HPDE6-E6E7 (cell line): ENCODE data around the gene UBE2D4.
"Not testable (repeated sequence)": the region's sequence is repeated elsewhere in the genome, so short reads cannot be mapped to it uniquely, and the experiment has no call there.

Experiments used
- DNase-seq: peaks from one replicate; pipeline ENCODE4 v3.0.0; 2011; ENCODE audit warnings: missing footprints; ENCODE audit errors: extremely low spot score

UBE2D4 gene

GRCh38 chr7:43968172-43969040, 42.2 kb downstream of the UBE2D4 start:
- DNase-seq: not testable (repeated sequence)

- not testable (repeated sequence) for DNase-seq
Measured at GRCh38 chr7:43969586-43969985, 43.4 kb downstream of the UBE2D4 start.

DNA sequence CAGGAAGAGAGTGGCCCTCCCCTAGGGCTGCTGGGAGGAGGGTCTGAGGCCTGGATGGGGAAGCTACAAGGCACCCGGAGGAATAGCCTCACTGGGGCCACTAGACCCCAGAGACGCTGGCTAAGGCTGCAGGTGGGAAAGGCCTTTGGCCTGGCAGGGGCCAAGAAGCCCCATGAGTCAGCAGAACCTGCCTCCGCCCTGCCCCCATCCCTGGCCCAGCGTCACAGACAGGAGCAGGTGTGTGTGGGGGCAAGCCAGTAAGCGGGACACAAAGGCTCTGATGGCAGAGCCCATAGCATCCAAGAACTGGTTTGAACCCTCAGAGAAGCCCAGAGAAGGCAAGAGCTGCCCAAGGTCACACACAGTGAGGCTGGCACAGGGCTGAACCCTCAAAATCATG, 44.5 kb downstream of the UBE2D4 start:
- DNase-seq: not testable (repeated sequence)

DNA sequence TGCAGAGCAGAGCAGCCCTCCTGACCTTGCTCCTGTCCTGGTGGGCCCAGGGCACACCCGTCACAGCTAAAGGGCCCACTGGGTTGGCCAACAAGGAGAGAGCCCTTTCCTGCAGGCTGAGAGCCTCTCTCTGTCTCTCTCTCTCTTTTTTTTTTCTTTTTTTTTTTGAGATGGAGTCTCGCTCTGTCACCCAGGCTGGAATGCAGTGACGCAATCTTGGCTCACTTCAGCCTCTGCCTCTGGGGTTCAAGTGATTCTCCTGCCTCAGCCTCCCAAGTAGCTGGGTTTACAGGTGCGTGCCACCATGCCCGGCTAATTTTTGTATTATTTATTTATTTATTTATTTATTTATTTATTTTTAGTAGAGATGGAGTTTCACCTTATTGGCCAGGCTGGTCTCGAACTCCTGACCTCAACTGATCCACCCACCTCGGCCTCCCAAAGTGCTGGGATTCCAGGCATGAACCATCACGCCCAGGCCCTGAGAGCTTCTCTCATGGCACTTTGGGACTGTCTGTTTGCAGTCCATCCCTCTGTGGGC, 47.9 kb downstream of the UBE2D4 start:
- DNase-seq: not testable (repeated sequence)

GRCh38 chr7:43974725-43975482, 48.7 kb downstream of the UBE2D4 start:
- DNase-seq: not testable (repeated sequence)

- DNase-seq: no peak
Measured at GRCh38 chr7:43977525-43977924, 51.3 kb downstream of the UBE2D4 start.

- DNase-seq: not testable (repeated sequence)
Measured at GRCh38 chr7:43978102-43978501, 51.9 kb downstream of the UBE2D4 start.

DNA sequence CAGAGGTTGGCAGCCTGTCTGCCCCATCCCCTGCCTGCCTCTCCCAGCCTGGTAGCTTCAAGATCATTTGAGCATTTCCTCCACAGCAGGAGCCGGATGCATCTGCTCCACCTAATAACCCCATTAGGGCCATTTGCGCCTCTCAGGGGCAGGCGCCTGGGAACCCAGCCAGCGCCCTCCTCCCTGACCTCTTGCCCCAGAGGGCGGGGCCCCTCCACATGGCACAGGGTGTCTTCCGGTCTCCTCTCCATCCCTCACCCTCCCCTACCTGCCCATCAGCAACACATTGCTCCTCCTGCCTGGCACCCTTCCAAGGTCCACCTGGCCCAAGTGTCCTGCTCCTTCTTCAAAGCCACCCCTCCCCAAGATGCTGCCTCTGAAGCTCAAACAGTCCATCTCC, 56.6 kb downstream of the UBE2D4 start:
- not testable (repeated sequence) for DNase-seq

- not testable (repeated sequence) for DNase-seq
Measured at GRCh38 chr7:43983736-43984135, 57.5 kb downstream of the UBE2D4 start.

GRCh38 chr7:43985904-43986864, 59.9 kb downstream of the UBE2D4 start:
- DNase-seq: peak; percentile 22

DNA sequence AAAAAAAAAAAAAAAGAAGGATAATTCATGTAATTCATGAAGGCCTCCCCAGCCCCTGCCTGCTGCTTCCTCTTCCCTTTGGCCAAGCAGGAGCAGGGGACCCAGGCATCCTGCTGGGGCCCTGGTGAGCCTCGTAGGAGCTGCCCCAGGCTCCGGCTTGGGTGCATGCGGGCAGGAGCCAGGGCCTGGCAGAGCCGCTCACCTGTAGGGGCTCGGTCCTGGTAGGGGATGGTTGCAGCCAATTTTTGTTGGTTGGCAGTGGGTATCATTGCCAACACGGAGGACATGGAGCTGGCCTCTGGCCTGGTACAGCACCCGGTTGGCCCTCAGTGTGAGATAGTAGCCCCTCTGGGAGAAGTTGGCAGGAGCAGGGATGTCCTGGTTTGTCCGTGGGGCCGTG, 61.2 kb downstream of the UBE2D4 start:
- DNase-seq: not testable (repeated sequence)

DNA sequence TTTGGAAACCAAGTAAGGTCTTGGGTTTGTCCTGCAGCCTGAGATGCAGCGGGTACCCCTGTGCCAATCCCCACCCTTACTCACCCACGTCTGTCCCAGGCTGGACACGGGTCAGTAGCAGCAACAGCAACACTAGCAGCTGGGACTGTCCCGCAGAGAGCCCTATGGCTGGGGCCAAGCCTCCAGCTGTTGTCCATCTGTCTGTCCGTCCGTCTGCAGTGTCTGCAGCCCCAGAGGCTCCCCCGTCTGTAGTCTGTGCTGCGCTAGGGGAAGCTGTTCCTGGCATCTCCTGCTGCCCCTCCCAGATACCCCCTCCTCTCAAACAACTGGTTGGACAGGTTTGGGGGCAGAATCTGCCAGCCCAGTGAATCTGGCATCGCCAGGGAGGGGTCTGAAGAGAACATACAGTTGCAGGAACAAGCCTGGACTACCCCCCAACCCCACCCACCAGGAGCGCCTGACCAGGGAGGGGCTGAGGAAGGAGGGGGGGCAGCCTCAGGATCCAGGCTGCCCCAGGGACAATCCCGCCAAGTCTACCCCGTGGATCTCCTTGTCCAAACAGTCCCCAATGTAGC, 63.9 kb downstream of the UBE2D4 start:
- DNase-seq: not testable (repeated sequence)

GRCh38 chr7:43990829-43991228, 64.6 kb downstream of the UBE2D4 start:
- DNase-seq: not testable (repeated sequence)

DNA sequence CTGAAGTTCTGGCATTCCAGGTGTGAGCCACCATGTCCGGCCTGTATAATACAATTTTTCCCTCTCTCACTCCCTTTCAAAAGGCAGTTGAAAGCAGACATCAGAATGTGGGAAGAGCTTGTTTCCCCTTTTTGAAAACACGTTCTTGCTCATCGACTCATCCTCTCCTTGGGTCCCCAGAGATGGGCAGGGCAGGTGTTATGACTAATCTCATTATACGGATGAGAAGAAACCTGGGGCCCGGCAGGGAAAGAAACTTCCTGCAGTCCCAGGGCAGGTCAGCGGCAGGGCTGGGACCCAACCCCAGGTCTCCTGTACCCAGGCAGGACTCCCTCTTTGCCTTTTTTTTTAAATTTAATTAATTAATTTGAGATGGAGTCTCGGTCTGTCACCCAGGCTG, 66.7 kb downstream of the UBE2D4 start:
- DNase-seq: not testable (repeated sequence)

- DNase-seq: not testable (repeated sequence)
Measured at GRCh38 chr7:43994681-43995080, 68.4 kb downstream of the UBE2D4 start.

GRCh38 chr7:43997532-43997931, 71.3 kb downstream of the UBE2D4 start, which contains the start of gene SPDYE1:
Gene SPDYE1, plus strand, starts transcription at chr7:43997897. Its CDS starts 2,053 bp downstream, at chr7:43999950.
- DNase-seq: not testable (repeated sequence)
